ENCODE measurements around the gene ASAP2. TPM values are rescaled to one million over a fixed set of nuclear protein-coding genes. Genes with fewer than 3 reads are reported as not detected.

ASAP2 gene
- total RNA-seq, 1 experiment from 2014 or later, result 60.3 TPM

- peaks cover 8% of the 10 kb centered on the region; the same call in 1 of the 2 replicates for H3K36me3 ChIP-seq (ENCODE audit: low read depth)
- no peak for DNase-seq
- H3K4me2 ChIP-seq, result no peak overlapping the region
- no TSS peak for BruUV-seq (replicated peaks)
- H3K9me3 ChIP-seq (ENCODE audit: insufficient read depth, low read depth), result no peaks in the 10 kb centered on the region
- H3K4me1 ChIP-seq (replicated peaks; ENCODE audit: insufficient read depth), result 0 out of 2 replicates have a peak, but pooled peaks cover 8% of the 10 kb centered on the region
- no peaks in the 10 kb centered on the region for H3K9me2 ChIP-seq (ENCODE audit: insufficient read depth)
- H3K27ac ChIP-seq, result peak overlapping the region; percentile 31
- no peak overlapping the region for H3K4me3 ChIP-seq
- CTCF ChIA-PET, result no interaction called here
- TF ChIP-seq CTCF (conservative IDR thresholded peaks at IDR 0.05) (no peak), EZH2 (IDR thresholded peaks at IDR 0.05; ENCODE audit: low read depth) (no peak)
- no peak overlapping the region for H2AFZ ChIP-seq
- peaks cover 31% of the 10 kb centered on the region; the same call in 1 of the 2 replicates for H3F3A ChIP-seq (ENCODE audit: insufficient read depth, low read depth)
- no peaks in the 10 kb centered on the region for H3K27me3 ChIP-seq (ENCODE audit: insufficient read depth, low read depth)
- intact Hi-C loops (cut with micrococcal nuclease; ENCODE audit: unreplicated experiment), result no loop called here
- POLR2A ChIA-PET (ENCODE audit: unreplicated experiment), result no interaction called here
- peaks cover 48% of the 10 kb centered on the region for H4K20me1 ChIP-seq (ENCODE audit: insufficient read depth)
- H3K79me2 ChIP-seq (ENCODE audit: low read depth), result peaks cover 98% of the 10 kb centered on the region
Measured at GRCh38 chr2:9261231-9261883, 54.7 kb downstream of the ASAP2 start.

DNA sequence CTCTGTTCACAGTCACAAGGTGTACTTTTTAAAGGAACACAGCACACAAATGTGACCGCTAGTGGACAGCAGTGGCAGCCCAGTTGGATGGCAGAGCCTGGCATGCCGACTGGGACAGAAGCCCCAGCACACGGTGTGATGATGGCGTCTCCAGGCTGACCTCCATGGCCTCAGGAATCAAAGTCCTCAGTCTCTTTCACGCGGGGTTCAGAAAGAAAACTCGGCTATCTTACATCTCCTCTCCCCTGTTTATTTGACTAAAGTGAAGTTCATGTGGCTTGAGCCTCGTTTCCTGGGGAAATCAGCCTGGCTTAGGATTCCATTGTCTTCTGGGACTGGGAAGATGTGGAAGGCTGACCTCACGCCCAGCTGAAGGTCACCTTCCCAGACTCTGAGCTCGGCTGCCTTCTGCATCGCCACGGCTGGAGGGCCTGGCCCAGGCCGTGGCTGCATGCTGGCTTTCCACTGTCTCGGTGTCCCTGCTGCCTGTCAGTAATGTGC is 56.1 kb downstream of the ASAP2 start:
- H3K9me2 ChIP-seq (ENCODE audit: insufficient read depth), result no peaks in the 10 kb centered on the region
- no peak overlapping the region for H3K4me3 ChIP-seq
- no peaks in the 10 kb centered on the region for H3K9me3 ChIP-seq (ENCODE audit: insufficient read depth, low read depth)
- H3K4me2 ChIP-seq, result no peak overlapping the region
- peaks cover 42% of the 10 kb centered on the region for H4K20me1 ChIP-seq (ENCODE audit: insufficient read depth)
- H2AFZ ChIP-seq, result no peak overlapping the region
- CTCF ChIA-PET, result no interaction called here
- no peaks in the 10 kb centered on the region for H3K27me3 ChIP-seq (ENCODE audit: insufficient read depth, low read depth)
- no peak for DNase-seq
- no TSS peak for BruUV-seq (replicated peaks)
- POLR2A ChIA-PET (ENCODE audit: unreplicated experiment), result no interaction called here
- H3K79me2 ChIP-seq (ENCODE audit: low read depth), result peaks cover 98% of the 10 kb centered on the region
- H3K27ac ChIP-seq, result peak overlapping the region; percentile 7; the same call in 1 of the 2 replicates
- peaks cover 37% of the 10 kb centered on the region for H3F3A ChIP-seq (ENCODE audit: insufficient read depth, low read depth)
- H3K36me3 ChIP-seq (ENCODE audit: low read depth), result peaks cover 12% of the 10 kb centered on the region
- intact Hi-C loops (cut with micrococcal nuclease; ENCODE audit: unreplicated experiment), result no loop called here
- 0 out of 2 replicates have a peak, but pooled peaks cover 8% of the 10 kb centered on the region for H3K4me1 ChIP-seq (replicated peaks; ENCODE audit: insufficient read depth)
- TF ChIP-seq EZH2 (IDR thresholded peaks at IDR 0.05; ENCODE audit: low read depth), result no peak
- TF ChIP-seq CTCF (conservative IDR thresholded peaks at IDR 0.05), result no peak

DNA sequence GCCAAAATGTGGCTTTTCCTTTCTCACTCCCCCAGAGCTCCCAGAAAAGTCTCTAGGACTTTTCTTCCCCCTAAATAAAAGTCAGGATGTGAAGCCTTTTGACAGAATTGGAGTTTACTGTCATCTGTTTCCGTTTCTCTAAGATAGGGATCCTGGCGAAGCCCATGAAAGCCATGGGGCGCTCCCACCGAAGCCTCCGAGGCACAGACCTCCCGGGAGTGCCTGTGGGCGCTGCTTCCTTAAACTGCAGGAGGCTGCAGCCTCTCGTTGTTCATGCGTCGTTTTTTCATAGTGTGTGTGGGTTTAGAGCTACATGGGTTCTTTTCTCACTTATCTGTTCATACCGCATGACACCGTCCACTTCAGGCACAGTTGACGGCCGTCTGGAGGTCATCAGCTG is 56.8 kb downstream of the ASAP2 start:
- ChIA-PET CTCF (interaction anchor here (0.6 kb wide), 1 partner anchor 465 kb away, joined by 5 read pairs; no protein-coding TSS in a partner anchor), POLR2A (ENCODE audit: unreplicated experiment) (no interaction called here)
- Histone ChIP-seq H3K27ac (0 out of 2 replicates have a peak overlapping the region, but pooled peaks have one; percentile 5), H3K4me2 (no peak overlapping the region), H3K4me1 (replicated peaks; ENCODE audit: insufficient read depth) (0 out of 2 replicates have a peak, but pooled peaks cover 8% of the 10 kb centered on the region), H3K4me3 (no peak overlapping the region), H3F3A (ENCODE audit: insufficient read depth, low read depth) (peaks cover 43% of the 10 kb centered on the region), H3K9me2 (ENCODE audit: insufficient read depth) (no peaks in the 10 kb centered on the region), H3K36me3 (ENCODE audit: low read depth) (peaks cover 12% of the 10 kb centered on the region), H3K27me3 (ENCODE audit: insufficient read depth, low read depth) (no peaks in the 10 kb centered on the region), H4K20me1 (ENCODE audit: insufficient read depth) (peaks cover 42% of the 10 kb centered on the region), H2AFZ (no peak overlapping the region), H3K79me2 (ENCODE audit: low read depth) (peaks cover 98% of the 10 kb centered on the region), H3K9me3 (ENCODE audit: insufficient read depth, low read depth) (no peaks in the 10 kb centered on the region)
- BruUV-seq (replicated peaks), result no TSS peak
- TF ChIP-seq CTCF (conservative IDR thresholded peaks at IDR 0.05) (no peak), EZH2 (IDR thresholded peaks at IDR 0.05; ENCODE audit: low read depth) (no peak)
- intact Hi-C loops (cut with micrococcal nuclease; ENCODE audit: unreplicated experiment), result no loop called here
- no peak for DNase-seq

Data from PC-9 (cell line).